DLD1 (cell line): ENCODE results near the gene PLIN4.
"Not testable (repeated sequence)": the region's sequence is repeated elsewhere in the genome, so short reads cannot be mapped to it uniquely, and the experiment has no call there.

Experiments used
- in situ Hi-C: cut with HindIII; loops from 2 replicates; pipeline ENCODE4 v1.10.0; 2017; ENCODE audit warnings: low sequenced_read_pairs

Gene PLIN4

DNA sequence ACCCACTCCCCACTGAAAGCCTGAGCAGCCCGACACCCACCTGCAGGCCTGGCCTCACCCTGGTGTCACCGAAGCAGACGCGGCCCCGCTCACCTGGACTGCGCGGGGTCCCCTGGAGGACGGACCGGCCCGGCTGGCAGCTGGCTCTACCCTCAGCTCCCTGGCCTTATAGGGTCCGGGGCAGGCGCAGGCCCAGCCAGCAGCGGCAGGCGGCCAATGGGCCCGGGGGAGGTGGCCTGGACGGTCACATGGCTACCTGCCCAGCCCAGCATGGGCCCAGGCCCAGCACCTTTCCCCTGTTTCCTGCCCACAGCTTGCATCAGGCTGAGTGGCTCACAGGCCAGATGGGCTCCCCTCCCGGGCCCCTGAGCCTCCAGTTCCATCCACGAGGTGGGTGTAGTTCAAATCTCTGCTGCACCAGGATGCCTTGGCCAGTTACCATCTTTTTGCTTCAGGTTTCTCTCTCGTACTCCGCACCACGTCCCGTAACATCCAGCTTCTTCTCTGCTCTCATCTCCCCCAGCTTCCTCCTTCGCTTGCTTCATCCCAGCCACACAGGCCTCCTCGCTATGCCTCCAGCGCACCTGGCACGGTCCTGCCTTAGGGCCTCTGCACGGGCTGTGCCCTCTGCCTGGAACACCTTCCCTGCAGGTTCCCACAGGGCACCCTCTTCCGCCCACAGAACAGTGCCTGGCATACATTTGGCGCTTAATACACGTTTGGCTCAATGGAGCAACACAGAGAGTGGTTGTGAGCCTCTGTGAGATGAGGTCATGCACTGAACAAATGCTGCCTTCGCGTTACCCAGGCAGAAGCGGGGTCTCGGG is at the start of gene PLIN4:
Gene PLIN4, minus strand, starts transcription at position 142 of the 827 bp plus-strand sequence. CDS start 214 bp downstream, outside the sequence.
- in situ Hi-C loops = no loop called here

GRCh38 chr19:4567584-4568071 is 49.3 kb upstream of the PLIN4 start:
- in situ Hi-C loops = no loop called here

- in situ Hi-C loops = no loop called here
These were observed 48.2 kb upstream of the PLIN4 start for GRCh38 chr19:4566402-4567051.

- in situ Hi-C loops = not testable (repeated sequence)
These were observed 45.3 kb upstream of the PLIN4 start for GRCh38 chr19:4563562-4563961.

- in situ Hi-C loops = not testable (repeated sequence)
These were observed 43.8 kb upstream of the PLIN4 start for GRCh38 chr19:4562085-4562484.

- in situ Hi-C loops = no loop called here
These were observed 41.3 kb upstream of the PLIN4 start, which contains the start of gene SEMA6B for GRCh38 chr19:4559569-4559968. Gene SEMA6B, minus strand, starts transcription at chr19:4559684. Its CDS starts 1,227 bp downstream, at chr19:4558457.

DNA sequence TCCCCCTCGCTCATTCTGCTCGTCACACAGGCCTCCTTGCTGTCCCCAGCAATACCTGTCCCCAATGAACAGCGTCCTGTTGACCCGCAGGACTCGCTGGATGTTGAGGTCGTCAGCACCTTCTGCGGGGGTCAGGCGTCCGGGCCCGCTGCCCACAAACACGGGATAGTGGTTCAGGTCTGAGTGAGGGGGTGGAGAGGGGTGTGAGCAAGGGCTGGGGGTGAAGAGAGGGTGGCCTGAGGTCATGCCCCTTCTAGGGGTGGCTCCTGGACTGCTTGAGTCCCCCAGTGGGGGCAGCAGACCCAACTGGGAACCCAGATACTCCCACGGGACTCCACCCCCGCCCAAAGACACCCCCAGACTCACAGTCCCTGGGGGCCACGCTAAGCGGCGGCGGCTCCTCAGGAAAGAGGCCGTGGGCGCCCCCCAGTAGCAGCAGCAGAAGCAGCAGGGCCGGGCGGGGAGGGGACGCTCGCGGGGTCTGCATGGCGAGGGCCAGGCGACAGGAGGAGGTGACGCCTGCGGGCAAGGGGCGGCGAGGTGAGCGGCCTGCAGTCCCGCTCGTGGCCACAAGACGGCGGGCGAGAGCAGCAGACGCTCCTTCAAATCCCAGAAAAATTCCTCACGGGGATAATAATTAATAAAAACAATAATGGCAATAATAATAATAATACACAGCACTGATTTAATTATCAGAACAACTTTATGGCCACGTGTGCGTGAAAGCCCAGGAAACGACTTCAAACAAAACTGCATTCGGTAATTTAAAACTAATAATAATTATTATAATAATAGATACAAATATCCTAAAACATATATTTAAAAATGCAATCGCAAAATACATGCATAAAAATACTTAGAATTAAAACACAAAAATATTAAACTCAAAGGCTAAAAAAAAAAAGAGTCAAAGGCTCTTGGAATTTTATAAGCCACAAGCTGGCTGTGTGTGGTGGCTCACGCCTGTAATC is 40.0 kb upstream of the PLIN4 start:
- in situ Hi-C loops = no loop called here

DNA sequence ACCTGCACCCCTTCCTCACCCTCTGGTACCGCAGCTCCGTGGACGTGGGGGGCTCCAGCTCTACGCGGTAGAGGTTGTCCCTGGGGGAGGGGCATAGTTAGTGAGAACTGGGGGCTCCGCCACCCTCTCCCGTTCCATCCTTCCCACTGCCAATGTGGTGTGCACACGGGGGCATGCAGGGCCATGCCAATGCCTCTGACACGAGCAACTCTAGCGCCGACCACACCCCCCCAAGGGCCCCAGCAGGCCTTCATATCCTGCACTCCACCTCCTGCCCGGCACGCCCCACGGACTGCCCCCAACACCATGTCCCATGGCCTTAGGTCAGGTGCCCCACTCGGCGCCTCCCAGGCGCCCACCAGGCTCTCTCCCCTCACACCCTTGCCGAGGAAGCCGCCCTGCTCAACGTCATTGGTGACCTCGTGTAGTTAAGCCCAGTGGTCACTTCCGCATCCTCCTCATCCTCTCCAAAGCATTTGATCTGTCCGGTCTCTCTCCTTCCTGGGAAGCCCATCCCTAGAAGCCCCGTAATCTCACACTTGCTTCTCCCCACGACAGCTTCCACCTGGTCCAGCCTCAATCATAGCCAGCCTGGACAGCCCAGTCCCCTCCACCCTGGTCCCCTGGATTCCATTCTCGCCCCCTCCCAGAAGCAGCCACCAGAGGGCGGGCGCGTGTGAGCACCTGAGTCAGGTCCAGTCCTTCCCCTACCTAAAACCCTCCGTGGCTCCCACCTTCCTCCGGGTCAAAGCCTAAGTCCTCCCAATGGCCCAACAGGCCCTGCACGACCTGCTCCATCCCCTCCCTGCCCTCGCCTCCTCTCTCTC is 39.1 kb upstream of the PLIN4 start:
- in situ Hi-C loops = no loop called here

DNA sequence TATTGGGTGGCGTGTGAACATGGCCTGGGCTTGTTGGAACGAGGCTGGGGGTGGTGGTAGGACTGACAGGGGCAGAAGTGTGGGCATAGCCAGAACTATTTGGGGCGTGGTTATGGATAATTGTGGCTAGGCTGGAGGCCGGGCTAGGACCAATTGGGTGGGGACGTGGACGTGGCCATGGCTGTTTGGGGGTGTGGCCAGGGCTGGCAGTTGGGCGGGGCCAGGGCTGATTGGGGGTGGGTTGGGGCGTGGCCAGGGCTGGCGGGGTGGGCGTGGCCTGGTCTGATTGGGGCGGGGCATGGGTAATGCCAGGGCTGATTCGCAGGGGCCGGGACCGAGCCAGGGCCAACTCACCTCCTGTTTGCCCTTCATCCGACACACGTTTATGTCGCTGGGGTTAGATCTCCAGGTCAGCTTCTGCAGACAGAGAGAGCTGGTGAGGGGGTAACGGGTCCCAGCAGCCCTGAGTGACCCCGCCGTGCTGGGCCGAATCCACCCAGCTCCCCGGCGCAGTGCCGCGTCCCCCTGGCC is 38.4 kb upstream of the PLIN4 start:
- in situ Hi-C loops = no loop called here

GRCh38 chr19:4555657-4556561 is 37.6 kb upstream of the PLIN4 start:
- in situ Hi-C loops = no loop called here

DNA sequence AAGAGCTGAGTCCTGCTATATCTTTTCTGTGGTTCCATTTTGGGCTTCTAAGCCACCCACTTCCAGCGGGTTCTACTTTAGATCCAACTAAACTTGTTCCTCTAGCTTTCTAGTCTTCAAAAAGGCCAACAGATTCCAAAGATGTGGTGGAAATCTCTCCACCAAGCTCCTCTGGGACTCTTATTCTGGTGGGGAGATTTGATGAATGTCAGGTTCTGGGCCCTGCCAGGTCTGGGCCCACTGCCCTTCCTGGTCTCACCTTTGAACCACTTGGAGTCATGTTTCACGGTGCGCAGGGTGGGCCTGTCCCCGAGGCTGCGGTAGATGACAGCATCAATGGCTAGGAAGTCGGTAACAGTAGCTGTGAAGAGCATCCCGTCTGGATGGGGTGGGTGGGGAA is 36.4 kb upstream of the PLIN4 start:
- in situ Hi-C loops = no loop called here

- in situ Hi-C loops = no loop called here
These were observed 35.5 kb upstream of the PLIN4 start for GRCh38 chr19:4553775-4554174.

- in situ Hi-C loops = no loop called here
These were observed 34.9 kb upstream of the PLIN4 start for GRCh38 chr19:4553092-4553695.

DNA sequence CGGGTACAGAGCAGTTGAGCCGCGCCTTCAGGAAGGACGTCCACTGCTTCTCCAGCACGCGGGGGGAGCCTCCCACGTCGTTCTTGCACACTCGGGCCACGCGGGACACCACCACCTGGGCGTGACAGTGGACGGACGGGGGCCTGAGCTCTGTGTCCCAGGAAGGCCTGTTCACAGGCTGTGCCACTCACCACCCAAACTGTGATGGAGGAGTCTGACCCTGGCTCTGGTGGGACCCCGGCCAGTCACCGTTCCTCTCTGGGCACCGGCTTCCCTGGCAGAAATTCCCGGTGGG is 34.2 kb upstream of the PLIN4 start:
- in situ Hi-C loops = no loop called here

DNA sequence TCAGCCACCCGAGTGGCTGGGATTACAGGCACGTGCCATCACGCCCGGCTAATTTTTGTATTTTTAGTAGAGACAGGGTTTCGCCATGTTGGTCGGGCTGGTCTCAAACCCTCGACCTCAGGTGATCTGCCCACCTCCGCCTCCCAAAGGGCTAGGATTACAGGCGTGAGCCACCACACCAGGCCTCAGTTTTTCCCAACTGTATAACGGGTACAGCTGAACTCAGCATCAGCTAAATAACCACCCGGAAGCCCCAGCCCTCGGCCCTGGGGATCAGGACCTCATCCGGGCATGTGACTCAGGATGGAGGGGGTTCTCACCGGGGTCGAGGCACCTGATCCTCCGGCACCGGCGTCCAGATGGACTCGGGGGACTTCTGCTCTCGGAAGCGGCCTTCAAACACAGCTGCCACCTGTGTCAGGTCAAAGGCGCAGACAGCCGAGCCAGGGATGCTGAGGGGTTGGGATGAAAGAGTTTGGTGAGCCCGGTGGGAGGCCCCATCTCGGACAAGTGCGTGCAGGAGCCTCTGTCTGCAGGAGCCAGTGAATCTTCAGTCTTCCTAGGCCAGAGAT is 32.3 kb upstream of the PLIN4 start:
- in situ Hi-C loops = no loop called here

DNA sequence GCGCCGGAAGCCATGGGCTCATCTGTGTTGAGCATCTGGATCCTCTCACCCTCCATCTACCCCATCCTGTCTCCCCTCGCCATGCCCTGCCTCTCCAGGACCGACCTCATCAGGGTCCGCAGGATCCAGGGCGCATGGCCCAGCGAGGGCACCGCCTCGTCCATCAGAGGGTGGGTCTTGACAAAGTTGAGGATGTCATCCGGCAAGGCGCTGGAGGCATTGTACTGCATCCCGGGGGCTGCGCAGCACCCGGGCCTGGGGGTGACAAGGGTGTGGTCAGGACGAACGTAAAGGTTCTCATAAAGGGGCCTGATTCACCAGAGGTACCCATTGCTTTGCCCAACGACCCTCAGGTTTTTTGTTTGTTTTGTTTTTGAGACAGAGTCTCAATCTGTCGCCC is 31.7 kb upstream of the PLIN4 start:
- in situ Hi-C loops = no loop called here

DNA sequence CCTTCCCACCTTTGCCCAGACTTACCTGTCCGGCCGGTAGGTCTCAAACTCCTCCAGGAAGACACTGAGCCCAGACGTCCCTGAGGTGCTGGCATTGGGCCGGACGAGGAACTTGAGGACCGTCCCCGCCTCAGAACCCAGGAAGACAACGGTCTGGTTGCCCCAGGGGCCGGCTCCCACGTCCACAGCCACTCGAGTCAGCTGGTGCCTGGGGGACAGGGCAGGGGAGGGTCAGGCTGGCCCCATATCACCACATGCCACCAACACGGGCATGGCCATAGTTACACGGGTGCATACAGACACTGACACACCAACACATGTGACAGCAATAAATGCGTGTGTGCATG is 29.9 kb upstream of the PLIN4 start:
- in situ Hi-C loops = no loop called here
